Uterus (tissue), 2 donors: Measurements from ENCODE around the gene CSNK2B.

Experiments
- POLR2A ChIP-seq, 2 donors: fragments of 450-650 bp; IDR thresholded peaks; one replicate each; pipeline ENCODE4 v1.6.1; 2016; ENCODE audit warnings: antibody characterized with exemption in 2 of 2, mild to moderate bottlenecking in 1 of 2, moderate library complexity in 1 of 2
- TF ChIP-seq, protein P1 (sequence below), 4 experiments: fragments of 200-600 bp in 2 of 4; fragments of 450-650 bp in 2 of 4; sonication (generic) in 2 of 4; IDR thresholded peaks; one replicate each; pipeline ENCODE4 v1.5.1; 2016 to 2019; ENCODE audit warnings: antibody characterized with exemption in 4 of 4, mild to moderate bottlenecking in 2 of 4, moderate library complexity in 1 of 4

DNA sequence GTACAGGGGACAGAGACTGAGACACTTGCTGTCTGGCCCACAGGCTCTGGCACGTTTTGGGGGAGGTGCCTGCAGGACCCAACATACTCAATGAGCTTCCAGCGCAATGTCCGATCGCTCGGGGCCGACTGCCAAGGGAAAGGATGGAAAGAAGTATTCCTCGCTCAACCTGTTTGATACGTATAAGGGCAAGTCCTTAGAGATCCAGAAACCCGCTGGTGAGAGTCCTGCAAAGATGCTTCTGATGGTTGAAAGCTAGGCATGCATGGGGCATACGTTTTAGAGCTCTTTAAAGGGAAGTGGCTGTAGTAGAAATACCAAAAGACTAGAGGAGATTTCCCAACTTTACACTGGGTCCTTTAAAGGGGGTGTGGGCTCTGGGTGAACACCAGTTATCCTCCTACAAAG lies 43.2 kb upstream of the CSNK2B start:
- TF ChIP-seq POLR2A (IDR thresholded peaks at IDR 0.05): no peak
- TF ChIP-seq, protein P1, sequence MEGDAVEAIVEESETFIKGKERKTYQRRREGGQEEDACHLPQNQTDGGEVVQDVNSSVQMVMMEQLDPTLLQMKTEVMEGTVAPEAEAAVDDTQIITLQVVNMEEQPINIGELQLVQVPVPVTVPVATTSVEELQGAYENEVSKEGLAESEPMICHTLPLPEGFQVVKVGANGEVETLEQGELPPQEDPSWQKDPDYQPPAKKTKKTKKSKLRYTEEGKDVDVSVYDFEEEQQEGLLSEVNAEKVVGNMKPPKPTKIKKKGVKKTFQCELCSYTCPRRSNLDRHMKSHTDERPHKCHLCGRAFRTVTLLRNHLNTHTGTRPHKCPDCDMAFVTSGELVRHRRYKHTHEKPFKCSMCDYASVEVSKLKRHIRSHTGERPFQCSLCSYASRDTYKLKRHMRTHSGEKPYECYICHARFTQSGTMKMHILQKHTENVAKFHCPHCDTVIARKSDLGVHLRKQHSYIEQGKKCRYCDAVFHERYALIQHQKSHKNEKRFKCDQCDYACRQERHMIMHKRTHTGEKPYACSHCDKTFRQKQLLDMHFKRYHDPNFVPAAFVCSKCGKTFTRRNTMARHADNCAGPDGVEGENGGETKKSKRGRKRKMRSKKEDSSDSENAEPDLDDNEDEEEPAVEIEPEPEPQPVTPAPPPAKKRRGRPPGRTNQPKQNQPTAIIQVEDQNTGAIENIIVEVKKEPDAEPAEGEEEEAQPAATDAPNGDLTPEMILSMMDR (IDR thresholded peaks at IDR 0.05): no peak
